ENCODE data around the gene FUZ.

The FUZ gene

GRCh38 chr19:49843265-49843664 is 30.2 kb upstream of the FUZ start:
- 0 out of 2 replicates have a peak, but pooled peaks cover 3% of the 10 kb centered on the region for H3K36me3 ChIP-seq (ENCODE audit: low read length)
- H3F3A ChIP-seq (ENCODE audit: insufficient read depth) = peaks cover 9% of the 10 kb centered on the region; the same call in 1 of the 2 replicates
- H3K4me2 ChIP-seq (ENCODE audit: low read depth, low read length, poor library complexity, severe bottlenecking) = peak overlapping the region; percentile 33
- H3K9me3 ChIP-seq (ENCODE audit: insufficient read depth, low read length) = no peaks in the 10 kb centered on the region
- no peak overlapping the region for H3K9ac ChIP-seq (ENCODE audit: low read length)
- no peaks in the 10 kb centered on the region for H4K20me1 ChIP-seq (ENCODE audit: low read depth, low read length)
- no peak overlapping the region for H2AFZ ChIP-seq (ENCODE audit: low read depth, low read length, severe bottlenecking)
- peak overlapping the region; percentile 55; the same call in 1 of the 2 replicates for H3K27ac ChIP-seq (ENCODE audit: low read depth, low read length)
- no peaks in the 10 kb centered on the region for H3K79me2 ChIP-seq (ENCODE audit: insufficient read depth, low read length)
- TF ChIP-seq EZH2phosphoT487 (conservative IDR thresholded peaks at IDR 0.05; ENCODE audit: low read length) (no peak), CTCF (IDR thresholded peaks at IDR 0.05; ENCODE audit: insufficient read depth, low read length, poor library complexity, severe bottlenecking) (no peak)
- H3K4me3 ChIP-seq (ENCODE audit: insufficient read depth, low read length, poor library complexity, severe bottlenecking) = no peak overlapping the region
- no peaks in the 10 kb centered on the region for H3K27me3 ChIP-seq (ENCODE audit: low read length)
- no peaks in the 10 kb centered on the region for H3K9me2 ChIP-seq (replicated peaks; ENCODE audit: insufficient read depth, low read length)

DNA sequence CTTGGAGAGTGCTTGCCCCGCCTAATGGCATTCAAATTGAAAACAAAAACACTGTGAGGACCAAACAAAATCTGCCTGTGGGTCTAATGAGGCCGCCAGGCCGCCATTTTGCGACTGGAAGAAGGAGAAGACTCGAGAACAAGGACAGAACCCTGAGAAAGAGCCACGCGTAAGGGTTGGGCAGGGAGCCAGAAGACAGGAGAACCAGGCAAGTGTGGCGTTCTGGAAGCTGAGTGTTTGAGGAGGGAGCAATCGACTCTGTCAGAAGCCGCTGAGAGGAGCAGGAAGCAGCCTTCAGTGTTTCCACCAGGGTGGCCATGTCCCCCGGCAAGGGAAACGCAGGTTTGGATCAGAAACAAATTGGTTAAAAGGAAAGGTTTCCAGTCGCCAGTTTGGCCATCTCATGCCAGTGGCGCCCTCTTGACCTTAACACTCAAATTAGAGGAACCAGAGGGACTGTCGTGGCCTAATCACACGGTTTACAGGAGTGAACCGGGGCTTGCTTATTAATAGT is 27.7 kb upstream of the FUZ start:
- Histone ChIP-seq H3K9ac (ENCODE audit: low read length) (no peak overlapping the region), H3K4me3 (ENCODE audit: insufficient read depth, low read length, poor library complexity, severe bottlenecking) (no peak overlapping the region), H3K27ac (ENCODE audit: low read depth, low read length) (no peak overlapping the region), H3K79me2 (ENCODE audit: insufficient read depth, low read length) (no peaks in the 10 kb centered on the region), H3F3A (ENCODE audit: insufficient read depth) (peaks cover 9% of the 10 kb centered on the region; the same call in 1 of the 2 replicates), H4K20me1 (ENCODE audit: low read depth, low read length) (no peaks in the 10 kb centered on the region), H3K9me2 (replicated peaks; ENCODE audit: insufficient read depth, low read length) (no peaks in the 10 kb centered on the region), H3K36me3 (ENCODE audit: low read length) (0 out of 2 replicates have a peak, but pooled peaks cover 3% of the 10 kb centered on the region), H2AFZ (ENCODE audit: low read depth, low read length, severe bottlenecking) (no peak overlapping the region), H3K27me3 (ENCODE audit: low read length) (no peaks in the 10 kb centered on the region), H3K4me2 (ENCODE audit: low read depth, low read length, poor library complexity, severe bottlenecking) (no peak overlapping the region), H3K9me3 (ENCODE audit: insufficient read depth, low read length) (no peaks in the 10 kb centered on the region)
- TF ChIP-seq EZH2phosphoT487 (conservative IDR thresholded peaks at IDR 0.05; ENCODE audit: low read length) (no peak), CTCF (IDR thresholded peaks at IDR 0.05; ENCODE audit: insufficient read depth, low read length, poor library complexity, severe bottlenecking) (no peak)

DNA sequence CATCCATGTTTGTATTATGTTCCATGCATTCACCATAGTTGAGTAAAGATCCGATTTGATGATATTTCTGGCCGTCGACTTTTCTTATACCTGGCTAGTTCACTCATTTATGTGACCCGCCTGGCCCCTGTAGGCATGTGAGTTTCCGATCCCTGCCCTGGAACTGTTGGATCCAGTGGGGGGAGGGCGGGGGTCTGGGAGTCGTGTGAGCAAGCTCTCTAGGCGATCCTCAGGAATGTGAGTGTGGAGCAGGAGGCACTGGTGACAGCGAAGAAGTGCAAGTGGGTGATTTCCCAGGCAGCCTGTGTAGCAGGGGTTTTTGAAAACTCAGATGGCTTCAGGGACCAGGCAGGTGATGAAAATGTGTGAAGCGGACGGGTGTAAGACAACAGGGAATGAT is 27.2 kb upstream of the FUZ start:
- Histone ChIP-seq H3K4me2 (ENCODE audit: low read depth, low read length, poor library complexity, severe bottlenecking) (no peak overlapping the region), H3K9ac (ENCODE audit: low read length) (no peak overlapping the region), H4K20me1 (ENCODE audit: low read depth, low read length) (no peaks in the 10 kb centered on the region), H3K27ac (ENCODE audit: low read depth, low read length) (no peak overlapping the region), H3F3A (ENCODE audit: insufficient read depth) (peaks cover 9% of the 10 kb centered on the region; the same call in 1 of the 2 replicates), H3K4me3 (ENCODE audit: insufficient read depth, low read length, poor library complexity, severe bottlenecking) (no peak overlapping the region), H3K9me3 (ENCODE audit: insufficient read depth, low read length) (no peaks in the 10 kb centered on the region), H2AFZ (ENCODE audit: low read depth, low read length, severe bottlenecking) (no peak overlapping the region), H3K9me2 (replicated peaks; ENCODE audit: insufficient read depth, low read length) (no peaks in the 10 kb centered on the region), H3K36me3 (ENCODE audit: low read length) (0 out of 2 replicates have a peak, but pooled peaks cover 3% of the 10 kb centered on the region), H3K79me2 (ENCODE audit: insufficient read depth, low read length) (no peaks in the 10 kb centered on the region), H3K27me3 (ENCODE audit: low read length) (no peaks in the 10 kb centered on the region)
- no peak for TF ChIP-seq CTCF (IDR thresholded peaks at IDR 0.05; ENCODE audit: insufficient read depth, low read length, poor library complexity, severe bottlenecking)
- TF ChIP-seq EZH2phosphoT487 (conservative IDR thresholded peaks at IDR 0.05; ENCODE audit: low read length) = no peak
